Epithelial cell of esophagus (primary cell): ENCODE results near the gene PRR5L.
A peak's percentile ranks its signal among the peaks of the same experiment; 100 is the strongest.

Experiments
- DNase-seq: peaks from one replicate; pipeline ENCODE4 v3.0.0; 2010; ENCODE audit warnings: low read depth
- H3K4me3 ChIP-seq: 2 replicates; pipeline ENCODE4 v1.5.1; 2011; ENCODE audit warnings: mild to moderate bottlenecking, low read length, control low read depth
- TF ChIP-seq, protein P1 (sequence below): IDR thresholded peaks from 2 replicates; pipeline ENCODE4 v1.5.1; 2011; ENCODE audit warnings: low read depth, mild to moderate bottlenecking, low read length, control low read depth, inconsistent platforms; ENCODE audit not compliant: insufficient read depth; ENCODE audit errors: missing control alignments

Gene PRR5L

DNA sequence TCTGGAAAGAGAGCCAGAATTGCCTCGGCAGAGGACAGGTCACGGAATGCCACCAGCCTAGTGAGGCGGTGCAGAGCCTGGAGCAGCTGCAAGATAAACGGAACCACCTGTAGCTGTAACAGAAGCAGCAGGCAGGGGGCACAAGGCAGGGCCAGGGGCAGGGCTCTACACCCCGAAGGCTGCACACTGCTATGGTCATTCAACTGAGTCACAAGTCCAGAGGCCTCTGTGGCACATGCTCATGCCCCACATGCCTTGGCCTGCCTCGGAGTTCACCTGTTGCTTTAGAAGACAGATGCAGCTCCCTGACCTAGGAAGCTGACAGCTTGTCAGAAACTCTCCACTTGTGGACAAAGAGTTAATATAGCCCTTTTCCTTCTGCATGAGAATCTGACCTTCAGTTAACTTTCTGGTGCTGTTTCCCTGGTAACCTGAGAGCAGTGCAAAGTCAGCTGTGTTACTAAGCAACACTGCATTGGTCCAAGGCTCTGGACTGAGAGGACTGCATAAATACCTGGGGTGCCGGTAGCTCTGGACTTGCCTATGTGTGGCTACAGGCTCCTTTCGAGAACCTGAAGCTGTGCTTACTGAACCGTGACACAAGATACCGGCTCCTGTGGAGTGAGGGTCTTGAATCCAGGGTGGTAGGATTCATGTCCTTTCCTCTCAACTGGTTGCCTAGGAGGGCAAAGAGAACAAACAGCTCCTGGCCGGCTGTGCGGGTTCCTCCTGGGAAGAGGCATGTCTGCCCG, 17.4 kb upstream of the PRR5L start:
- H3K4me3 ChIP-seq, result no peak overlapping the region
- TF ChIP-seq, protein P1, sequence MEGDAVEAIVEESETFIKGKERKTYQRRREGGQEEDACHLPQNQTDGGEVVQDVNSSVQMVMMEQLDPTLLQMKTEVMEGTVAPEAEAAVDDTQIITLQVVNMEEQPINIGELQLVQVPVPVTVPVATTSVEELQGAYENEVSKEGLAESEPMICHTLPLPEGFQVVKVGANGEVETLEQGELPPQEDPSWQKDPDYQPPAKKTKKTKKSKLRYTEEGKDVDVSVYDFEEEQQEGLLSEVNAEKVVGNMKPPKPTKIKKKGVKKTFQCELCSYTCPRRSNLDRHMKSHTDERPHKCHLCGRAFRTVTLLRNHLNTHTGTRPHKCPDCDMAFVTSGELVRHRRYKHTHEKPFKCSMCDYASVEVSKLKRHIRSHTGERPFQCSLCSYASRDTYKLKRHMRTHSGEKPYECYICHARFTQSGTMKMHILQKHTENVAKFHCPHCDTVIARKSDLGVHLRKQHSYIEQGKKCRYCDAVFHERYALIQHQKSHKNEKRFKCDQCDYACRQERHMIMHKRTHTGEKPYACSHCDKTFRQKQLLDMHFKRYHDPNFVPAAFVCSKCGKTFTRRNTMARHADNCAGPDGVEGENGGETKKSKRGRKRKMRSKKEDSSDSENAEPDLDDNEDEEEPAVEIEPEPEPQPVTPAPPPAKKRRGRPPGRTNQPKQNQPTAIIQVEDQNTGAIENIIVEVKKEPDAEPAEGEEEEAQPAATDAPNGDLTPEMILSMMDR, result peak; percentile 10
- peak; percentile 6 for DNase-seq

DNA sequence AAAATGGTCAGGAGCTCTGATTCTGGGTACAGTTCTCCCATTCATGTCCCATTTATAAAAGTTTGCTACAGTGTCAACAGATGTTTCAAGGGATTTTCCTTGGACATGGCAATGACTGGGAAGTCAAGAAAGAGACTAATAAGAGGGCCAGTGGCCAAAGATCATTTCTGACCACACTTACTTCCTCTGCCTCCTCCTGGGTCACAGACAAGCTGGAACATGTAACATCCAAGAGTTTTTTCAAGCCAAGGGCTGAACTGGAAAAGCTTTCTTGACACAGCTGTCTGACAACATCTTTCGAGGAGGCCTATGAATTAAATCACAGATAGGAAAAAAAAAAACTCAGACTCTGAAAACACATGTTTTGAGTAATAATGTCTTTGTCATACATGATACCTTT, 15.6 kb upstream of the PRR5L start:
- TF ChIP-seq, protein P1, result no peak
- peak; percentile 48 for DNase-seq
- H3K4me3 ChIP-seq, result no peak overlapping the region

DNA sequence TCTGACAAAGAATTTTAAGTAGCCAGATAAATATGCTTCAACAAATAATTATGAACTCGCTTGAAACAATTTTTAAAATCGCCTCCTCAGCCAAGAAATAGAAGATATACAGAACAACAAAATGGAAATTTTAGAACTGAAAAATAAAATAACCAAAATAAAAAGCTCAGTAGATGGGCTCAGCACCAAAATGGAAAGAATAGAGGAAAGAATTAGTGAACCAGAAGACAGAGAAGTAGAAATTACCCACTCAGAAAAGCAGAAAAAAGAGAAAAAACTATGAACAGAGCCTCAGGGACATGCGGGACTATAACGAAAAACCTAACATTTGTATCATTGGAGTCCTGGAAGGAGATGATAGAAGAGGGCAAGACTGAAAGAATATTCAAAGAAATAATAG, 14.2 kb upstream of the PRR5L start:
- no peak overlapping the region for H3K4me3 ChIP-seq
- TF ChIP-seq, protein P1, result no peak
- DNase-seq, result no peak

DNA sequence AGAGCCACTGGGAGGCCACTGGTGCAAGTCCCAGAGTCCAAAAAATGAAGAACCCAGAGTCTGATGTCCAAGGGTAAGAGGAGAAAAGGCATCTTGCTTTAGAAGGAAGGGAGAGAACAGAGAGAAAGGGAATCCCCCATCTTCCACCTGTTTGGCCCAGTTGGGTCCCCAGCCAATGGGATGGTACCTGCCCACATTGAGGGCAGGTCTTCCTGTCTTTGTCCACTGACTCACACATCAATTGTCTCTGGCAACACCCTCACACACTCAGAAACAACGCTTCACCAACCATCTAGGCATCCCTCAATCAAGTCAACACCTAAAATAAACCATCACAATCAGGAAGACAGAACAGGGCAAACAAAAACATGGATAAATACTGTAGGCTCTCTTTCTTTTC, 13.2 kb upstream of the PRR5L start:
- DNase-seq, result no peak
- TF ChIP-seq, protein P1, result no peak
- no peak overlapping the region for H3K4me3 ChIP-seq

DNA sequence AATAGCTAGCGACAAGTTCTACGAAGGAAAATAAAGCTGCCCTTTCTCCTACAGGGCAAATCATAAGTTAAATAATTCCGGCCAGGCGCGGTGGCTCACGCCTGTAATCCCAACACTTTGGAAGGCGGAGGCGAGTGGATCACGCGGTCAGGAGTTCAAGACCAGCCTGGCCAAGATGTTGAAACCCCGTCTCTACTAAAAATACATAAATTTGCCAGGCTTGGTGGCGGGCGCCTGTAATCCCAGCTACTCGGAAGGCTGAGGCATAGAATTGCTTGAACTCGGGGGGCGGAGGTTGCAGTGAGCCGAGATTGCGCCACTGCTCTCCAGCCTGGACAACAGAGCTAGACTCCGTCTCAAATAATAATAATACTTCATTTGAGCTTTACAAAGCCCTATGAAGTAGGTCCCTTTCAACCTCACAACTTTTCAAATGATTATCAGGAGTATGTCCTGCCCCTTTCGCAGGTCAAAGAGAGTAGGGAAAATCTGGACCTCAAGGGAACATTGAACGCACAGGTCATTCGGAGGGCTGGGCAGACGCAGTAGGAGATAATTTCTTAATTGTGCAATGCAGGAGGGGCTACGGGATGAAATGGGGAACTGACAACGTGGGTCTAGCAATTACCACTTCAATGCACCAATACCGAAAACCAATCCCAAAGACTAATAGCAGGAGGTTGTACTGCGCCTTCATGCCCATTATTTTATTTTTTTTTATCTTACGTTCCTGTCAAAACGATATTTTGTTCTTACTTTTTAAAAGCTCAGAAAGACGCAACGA, 7.5 kb upstream of the PRR5L start:
- TF ChIP-seq, protein P1, result no peak
- H3K4me3 ChIP-seq, result peak overlapping the region; percentile 95
- DNase-seq, result no peak

DNA sequence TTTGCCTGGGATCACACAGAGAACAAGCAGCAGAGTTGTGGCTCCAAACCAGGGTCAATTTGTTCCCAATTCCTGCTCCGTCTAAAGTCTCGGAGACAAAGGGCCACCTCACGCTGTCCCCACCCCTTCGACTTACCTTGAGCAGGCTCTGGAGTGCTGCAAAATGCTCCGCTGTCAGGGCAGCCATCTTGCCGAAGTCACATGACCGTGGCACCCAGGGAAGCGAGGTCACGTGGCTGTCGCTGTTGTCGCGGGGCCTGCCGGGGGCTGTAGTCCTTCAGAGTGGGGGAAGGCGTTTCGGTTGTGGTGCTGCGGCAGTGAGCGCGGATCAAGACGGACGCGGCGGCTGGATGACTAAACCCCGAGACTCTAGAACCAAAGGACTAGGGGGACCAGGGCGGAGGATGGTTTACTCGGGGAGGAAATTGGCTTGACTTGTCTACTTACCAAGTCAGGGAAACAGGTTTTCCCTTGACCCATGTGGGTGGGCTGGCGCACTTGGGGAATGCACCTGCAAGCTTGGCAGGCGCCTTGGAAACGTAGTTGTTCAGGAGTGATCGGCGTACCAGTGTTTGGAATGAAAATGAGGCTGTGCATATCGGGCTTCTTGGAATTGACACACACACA, 6.7 kb upstream of the PRR5L start, which contains the start of gene COMMD9:
COMMD9 (minus strand) TSS at position 199 of the 627 bp plus-strand sequence; CDS start at position 187, 12 bp downstream.
- H3K4me3 ChIP-seq, result peak within 1 kb of the TSS; percentile 95
- TF ChIP-seq, protein P1, result no peak
- DNase-seq, result peak; percentile 96
